ENCODE measurements around the gene CASKIN2.
"Not testable (repeated sequence)": the region's sequence is repeated elsewhere in the genome, so short reads cannot be mapped to it uniquely, and the experiment has no call there.

The CASKIN2 gene

GRCh38 chr17:75544250-75544649 is 28.9 kb upstream of the CASKIN2 start:
- FAIRE-seq = no peak

GRCh38 chr17:75542728-75543336 is 27.5 kb upstream of the CASKIN2 start:
- no peak for FAIRE-seq

- FAIRE-seq = no peak
These were observed 26.9 kb upstream of the CASKIN2 start for GRCh38 chr17:75542229-75542628.

GRCh38 chr17:75540923-75541503 is 25.7 kb upstream of the CASKIN2 start:
- FAIRE-seq = no peak

- no peak for FAIRE-seq
These were observed 24.8 kb upstream of the CASKIN2 start for GRCh38 chr17:75539967-75540729.

- FAIRE-seq = no peak
These were observed 21.0 kb upstream of the CASKIN2 start for GRCh38 chr17:75536366-75536765.

- FAIRE-seq = no peak
These were observed 20.5 kb upstream of the CASKIN2 start for GRCh38 chr17:75535871-75536270.

GRCh38 chr17:75535119-75535537 is 19.8 kb upstream of the CASKIN2 start:
- FAIRE-seq = no peak

- FAIRE-seq = no peak
These were observed 16.4 kb upstream of the CASKIN2 start for GRCh38 chr17:75531721-75532072.

GRCh38 chr17:75530837-75531720 is 15.7 kb upstream of the CASKIN2 start:
- FAIRE-seq = no peak

- FAIRE-seq = no peak
These were observed 11.4 kb upstream of the CASKIN2 start for GRCh38 chr17:75526555-75527270.

GRCh38 chr17:75525806-75526554 is 10.6 kb upstream of the CASKIN2 start:
- FAIRE-seq = no peak

GRCh38 chr17:75524970-75525805 is 9.9 kb upstream of the CASKIN2 start, which contains the start of gene LLGL2:
LLGL2 (plus strand) TSS chr17:75525697; CDS start chr17:75543427, 17,730 bp downstream.
- no peak for FAIRE-seq

- FAIRE-seq = no peak
These were observed 9.1 kb upstream of the CASKIN2 start for GRCh38 chr17:75524269-75524969.

- FAIRE-seq = no peak
These were observed 8.3 kb upstream of the CASKIN2 start for GRCh38 chr17:75523647-75524046.

- no peak for FAIRE-seq
These were observed 6.8 kb upstream of the CASKIN2 start for GRCh38 chr17:75521951-75522727.

GRCh38 chr17:75521290-75521689 is 6.0 kb upstream of the CASKIN2 start:
- FAIRE-seq = no peak

GRCh38 chr17:75520413-75520812 is 5.1 kb upstream of the CASKIN2 start:
- FAIRE-seq = not testable (repeated sequence)

GRCh38 chr17:75518983-75519537 is 3.7 kb upstream of the CASKIN2 start:
- no peak for FAIRE-seq

Data from endometrium (tissue), 2 donors.